KMS-11 (cell line): ENCODE measurements around the gene SEC11A.
"Not testable (repeated sequence)": the region's sequence is repeated elsewhere in the genome, so short reads cannot be mapped to it uniquely, and the experiment has no call there.

Experiments
- H2AFZ ChIP-seq: fragments of 200-600 bp; sonication (generic); 2 replicates; pipeline ENCODE4 v1.6.1; 2016; ENCODE audit warnings: antibody characterized with exemption, mixed run types, low read depth
- H3K27ac ChIP-seq: fragments of 200-600 bp; sonication (generic); 2 replicates; pipeline ENCODE4 v1.6.1; 2016; ENCODE audit warnings: mild to moderate bottlenecking, mixed run types
- H3K27me3 ChIP-seq: fragments of 200-600 bp; sonication (generic); 2 replicates; pipeline ENCODE4 v1.6.1; 2017; ENCODE audit warnings: mild to moderate bottlenecking, low read depth, mixed run types, moderate library complexity; ENCODE audit not compliant: insufficient read depth
- H3K36me3 ChIP-seq: fragments of 200-600 bp; sonication (generic); 2 replicates; pipeline ENCODE4 v1.6.1; 2017; ENCODE audit warnings: mild to moderate bottlenecking, mixed run types; ENCODE audit not compliant: insufficient read depth
- H3K4me1 ChIP-seq: fragments of 200-600 bp; sonication (generic); 2 replicates; pipeline ENCODE4 v1.6.1; 2016; ENCODE audit warnings: mild to moderate bottlenecking, low read depth, mixed run types; ENCODE audit not compliant: poor library complexity, severe bottlenecking
- H3K4me2 ChIP-seq: fragments of 200-600 bp; sonication (generic); 2 replicates; pipeline ENCODE4 v1.7.0; 2016; ENCODE audit warnings: mild to moderate bottlenecking, mixed run types
- H3K4me3 ChIP-seq: fragments of 200-600 bp; sonication (generic); IDR thresholded peaks from 2 replicates; pipeline ENCODE4 v1.6.1; 2017; ENCODE audit warnings: low read depth, low read length, mixed read lengths; ENCODE audit not compliant: insufficient read depth
- H3K79me2 ChIP-seq: fragments of 200-600 bp; sonication (generic); 2 replicates; pipeline ENCODE4 v1.6.1; 2016; ENCODE audit warnings: low read depth, mixed run types; ENCODE audit not compliant: insufficient read depth
- H3K9ac ChIP-seq: fragments of 200-600 bp; sonication (generic); 2 replicates; pipeline ENCODE4 v1.6.1; 2016; ENCODE audit warnings: mild to moderate bottlenecking, mixed run types
- H4K20me1 ChIP-seq: fragments of 200-600 bp; sonication (generic); 2 replicates; pipeline ENCODE4 v1.6.1; 2016; ENCODE audit warnings: mild to moderate bottlenecking, mixed run types; ENCODE audit not compliant: insufficient read depth
- TF ChIP-seq, protein P1 (sequence below): fragments of 200-600 bp; sonication (generic); conservative IDR thresholded peaks from 2 replicates; pipeline ENCODE4 v1.6.1; 2017; ENCODE audit warnings: low read depth, mild to moderate bottlenecking, antibody characterized with exemption, low read length, moderate library complexity, mixed read lengths

The SEC11A gene

DNA sequence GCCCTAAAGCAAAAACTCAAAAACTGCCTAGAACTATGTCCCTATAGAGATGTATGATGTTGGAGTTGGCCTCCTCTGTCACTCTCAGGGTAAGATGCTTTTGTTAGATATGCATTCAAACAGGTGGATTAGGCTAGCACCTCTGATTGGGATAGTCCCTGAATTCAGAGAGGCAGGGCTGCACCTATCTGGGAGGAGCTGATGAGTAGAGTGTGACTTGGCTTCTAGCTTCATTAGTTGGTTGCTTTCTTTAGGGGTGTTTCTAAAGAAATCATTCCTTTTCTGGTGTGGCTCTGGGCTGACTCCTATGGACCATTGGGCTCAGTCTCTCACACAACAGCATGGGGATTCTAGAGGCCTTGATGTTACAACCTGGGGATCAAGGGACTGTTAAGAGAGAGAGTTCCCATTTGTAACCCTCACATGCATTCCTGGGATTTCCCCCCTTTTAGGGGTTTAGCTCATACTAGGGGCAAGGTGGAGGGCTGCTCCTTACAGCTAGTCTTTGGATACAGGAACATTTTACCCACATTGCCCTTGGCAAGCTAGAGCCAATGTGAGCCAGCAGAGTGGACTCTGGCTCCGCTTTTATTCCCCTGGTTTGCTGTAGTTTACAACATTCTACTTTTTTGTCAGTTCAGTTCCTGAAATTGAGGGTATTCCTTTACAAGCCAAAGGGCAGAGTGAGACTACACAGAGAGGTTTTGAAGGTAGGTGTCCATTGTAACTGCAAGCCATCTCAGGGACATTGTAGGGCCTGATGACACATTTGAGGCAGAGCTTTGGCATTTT, 40.0 kb upstream of the SEC11A start:
- no peaks in the 10 kb centered on the region for H3K27me3 ChIP-seq
- no peak overlapping the region for H3K4me3 ChIP-seq
- H3K79me2 ChIP-seq = peaks cover 100% of the 10 kb centered on the region
- TF ChIP-seq, protein P1, sequence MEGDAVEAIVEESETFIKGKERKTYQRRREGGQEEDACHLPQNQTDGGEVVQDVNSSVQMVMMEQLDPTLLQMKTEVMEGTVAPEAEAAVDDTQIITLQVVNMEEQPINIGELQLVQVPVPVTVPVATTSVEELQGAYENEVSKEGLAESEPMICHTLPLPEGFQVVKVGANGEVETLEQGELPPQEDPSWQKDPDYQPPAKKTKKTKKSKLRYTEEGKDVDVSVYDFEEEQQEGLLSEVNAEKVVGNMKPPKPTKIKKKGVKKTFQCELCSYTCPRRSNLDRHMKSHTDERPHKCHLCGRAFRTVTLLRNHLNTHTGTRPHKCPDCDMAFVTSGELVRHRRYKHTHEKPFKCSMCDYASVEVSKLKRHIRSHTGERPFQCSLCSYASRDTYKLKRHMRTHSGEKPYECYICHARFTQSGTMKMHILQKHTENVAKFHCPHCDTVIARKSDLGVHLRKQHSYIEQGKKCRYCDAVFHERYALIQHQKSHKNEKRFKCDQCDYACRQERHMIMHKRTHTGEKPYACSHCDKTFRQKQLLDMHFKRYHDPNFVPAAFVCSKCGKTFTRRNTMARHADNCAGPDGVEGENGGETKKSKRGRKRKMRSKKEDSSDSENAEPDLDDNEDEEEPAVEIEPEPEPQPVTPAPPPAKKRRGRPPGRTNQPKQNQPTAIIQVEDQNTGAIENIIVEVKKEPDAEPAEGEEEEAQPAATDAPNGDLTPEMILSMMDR = no peak
- H3K4me1 ChIP-seq = peaks cover 51% of the 10 kb centered on the region
- no peak overlapping the region for H3K27ac ChIP-seq
- no peak overlapping the region for H3K9ac ChIP-seq
- H4K20me1 ChIP-seq = peaks cover 29% of the 10 kb centered on the region; the same call in 1 of the 2 replicates
- no peak overlapping the region for H3K4me2 ChIP-seq
- H2AFZ ChIP-seq = no peak overlapping the region
- H3K36me3 ChIP-seq = no peaks in the 10 kb centered on the region

GRCh38 chr15:84754889-84755288, 39.0 kb upstream of the SEC11A start:
- not testable (repeated sequence) for H3K9ac ChIP-seq, H3K4me2 ChIP-seq, H3K4me3 ChIP-seq, H3K27me3 ChIP-seq, H3K36me3 ChIP-seq, H2AFZ ChIP-seq, H3K27ac ChIP-seq
- peaks cover 100% of the 10 kb centered on the region for H3K79me2 ChIP-seq
- H3K4me1 ChIP-seq = peaks cover 51% of the 10 kb centered on the region
- peaks cover 21% of the 10 kb centered on the region; the same call in 1 of the 2 replicates for H4K20me1 ChIP-seq

DNA sequence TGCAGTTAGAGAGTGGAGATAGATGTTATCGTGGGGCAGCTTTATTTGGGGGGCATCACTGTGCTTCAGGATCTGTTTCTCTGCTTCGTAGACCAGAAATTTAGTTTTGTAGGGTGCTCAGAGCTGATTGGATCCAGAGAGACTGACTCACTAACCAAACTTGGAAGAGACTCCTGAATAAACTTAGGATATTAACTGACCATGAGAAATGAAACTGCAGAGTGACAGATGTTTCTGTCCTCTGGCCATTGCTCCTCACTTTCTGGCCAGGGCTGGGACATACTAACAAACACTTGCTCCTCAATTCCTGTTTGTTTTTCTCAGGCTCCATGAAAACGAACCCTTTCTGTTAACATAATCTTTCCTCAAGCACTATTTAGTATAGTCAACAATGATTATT, 36.8 kb upstream of the SEC11A start:
- Histone ChIP-seq H2AFZ (no peak overlapping the region), H4K20me1 (peaks cover 21% of the 10 kb centered on the region; the same call in 1 of the 2 replicates), H3K27me3 (no peaks in the 10 kb centered on the region), H3K4me2 (no peak overlapping the region), H3K4me1 (peaks cover 33% of the 10 kb centered on the region), H3K79me2 (peaks cover 89% of the 10 kb centered on the region), H3K4me3 (no peak overlapping the region), H3K27ac (no peak overlapping the region), H3K36me3 (no peaks in the 10 kb centered on the region), H3K9ac (no peak overlapping the region)
- TF ChIP-seq, protein P1 = no peak

DNA sequence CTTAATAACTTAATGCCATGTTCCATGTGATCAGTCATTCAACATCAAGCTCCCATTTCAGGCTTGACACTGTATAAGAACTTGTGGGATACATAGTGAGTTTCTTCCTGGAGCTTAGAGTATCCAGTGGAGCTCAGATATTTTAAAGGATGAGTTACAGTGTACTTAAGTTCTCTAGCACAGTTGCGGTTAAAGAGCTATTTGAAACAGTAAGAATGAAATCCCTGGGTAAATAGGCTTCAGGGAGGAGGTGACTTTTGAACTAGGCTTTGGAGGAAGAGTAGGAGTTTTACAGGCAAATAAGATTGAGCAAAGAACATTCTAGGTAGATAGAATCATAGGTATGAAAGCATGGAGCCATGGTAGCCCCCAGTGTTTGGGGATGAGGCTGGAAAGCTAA, 36.3 kb upstream of the SEC11A start:
- no peak overlapping the region for H3K27ac ChIP-seq
- no peak overlapping the region for H3K4me2 ChIP-seq
- H3K27me3 ChIP-seq = no peaks in the 10 kb centered on the region
- H2AFZ ChIP-seq = no peak overlapping the region
- peaks cover 31% of the 10 kb centered on the region for H3K4me1 ChIP-seq
- peaks cover 21% of the 10 kb centered on the region; the same call in 1 of the 2 replicates for H4K20me1 ChIP-seq
- H3K4me3 ChIP-seq = no peak overlapping the region
- TF ChIP-seq, protein P1 = no peak
- H3K9ac ChIP-seq = no peak overlapping the region
- peaks cover 88% of the 10 kb centered on the region for H3K79me2 ChIP-seq
- H3K36me3 ChIP-seq = no peaks in the 10 kb centered on the region

- not testable (repeated sequence) for H3K4me2 ChIP-seq, H2AFZ ChIP-seq, H3K36me3 ChIP-seq, H3K27ac ChIP-seq, H3K9ac ChIP-seq, H3K4me3 ChIP-seq, H3K27me3 ChIP-seq
- Histone ChIP-seq H3K79me2 (peaks cover 88% of the 10 kb centered on the region), H4K20me1 (peaks cover 21% of the 10 kb centered on the region; the same call in 1 of the 2 replicates), H3K4me1 (peaks cover 31% of the 10 kb centered on the region)
Measured at GRCh38 chr15:84751721-84752120, 35.8 kb upstream of the SEC11A start.
